Lung (tissue), 16 donors: Measurements from ENCODE around the gene LBR. TPM values are rescaled to one million over a fixed set of nuclear protein-coding genes. Genes with fewer than 3 reads are reported as not detected.

Experiments
- ATAC-seq: fragments of 200-7000 bp; cut with Tn5 transposase; one replicate; pipeline ENCODE4 v1.9.1; 2020; ENCODE audit warnings: moderate number of reproducible peaks; ENCODE audit not compliant: insufficient read depth, low FRiP score
- DNase-seq, 3 donors: peaks; one replicate each; pipeline ENCODE4 v3.0.0-alpha.2; 2013 to 2017
- H3K27ac ChIP-seq, 2 donors: one replicate each; pipeline ENCODE4 v1.5.1; 2013; ENCODE audit warnings: mild to moderate bottlenecking in 2 of 2, moderate library complexity in 2 of 2, control low read depth in 1 of 2, inconsistent platforms in 1 of 2, low read depth in 1 of 2, low read length in 1 of 2
- H3K27me3 ChIP-seq, 3 donors: one replicate each; pipeline ENCODE4 v1.5.1; 2013; ENCODE audit warnings: low read length in 2 of 3; ENCODE audit not compliant: control insufficient read depth in 3 of 3, insufficient read depth in 3 of 3
- H3K36me3 ChIP-seq, 4 donors: one replicate each; pipeline ENCODE4 v1.5.1; 2013; ENCODE audit warnings: low read length in 4 of 4, mild to moderate bottlenecking in 1 of 4, moderate library complexity in 1 of 4; ENCODE audit not compliant: control insufficient read depth in 4 of 4, insufficient read depth in 4 of 4
- H3K4me1 ChIP-seq, 5 donors: one replicate each; pipeline ENCODE4 v1.5.1; 2013; ENCODE audit warnings: low read length in 5 of 5, mild to moderate bottlenecking in 2 of 5, moderate library complexity in 1 of 5; ENCODE audit not compliant: control insufficient read depth in 5 of 5, insufficient read depth in 5 of 5
- H3K4me3 ChIP-seq: one replicate; pipeline ENCODE4 v1.5.1; 2013; ENCODE audit warnings: mild to moderate bottlenecking, control low read depth, moderate library complexity
- H3K9ac ChIP-seq, 2 donors: one replicate each; pipeline ENCODE4 v1.5.1; 2013; ENCODE audit warnings: low read length in 2 of 2, control low read depth in 1 of 2; ENCODE audit not compliant: insufficient read depth in 1 of 2
- H3K9me3 ChIP-seq, 4 donors: one replicate each; pipeline ENCODE4 v1.5.1; 2013; ENCODE audit warnings: low read length in 3 of 4, mild to moderate bottlenecking in 1 of 4, moderate library complexity in 1 of 4; ENCODE audit not compliant: control insufficient read depth in 4 of 4, insufficient read depth in 3 of 4
- CTCF ChIP-seq: IDR thresholded peaks from 2 replicates; pipeline ENCODE4 v1.5.1; 2012; ENCODE audit warnings: mild to moderate bottlenecking; ENCODE audit errors: control extremely low read depth, extremely low read depth
- WGBS, 2 donors: extraction: QIAGEN DNeasy Blood & Tissue Kit; methylation state at CpG; one replicate each; pipeline ENCODE4 v1.1.7; 2013; 5-methylcytosine and 5-hydroxymethylcytosine counted together
- long read RNA-seq, 5 donors: transcript quantifications; one replicate each; lab custom pipeline, GENCODE V29; 2026
- polyA plus RNA-seq, 2 donors: library from polyadenylated mRNA; stranded (reverse); fragments of 200-250 nt; gene quantifications; one replicate each; pipeline ENCODE4 v1.2.1, GENCODE V29; 2013
- total RNA-seq, 2 donors: library from RNA; depleted of rRNA in 1 of 2; stranded (reverse); fragments of >200 nt in 1 of 2; gene quantifications; one replicate each; pipeline ENCODE4 v1.2.1, GENCODE V29; 2014 to 2021
- donor health status: control.
- donor health status: control.
- donor health status: Bipolar disorder and iron deficiency.
- donor health status: healthy.
- donor health status: DM: yes; HTN: yes; CAD: no.

The LBR gene
- total RNA-seq (10 to 100 TPM; 48.1 to 76.6 TPM), polyA plus RNA-seq (10 to 100 TPM; 16.2 to 36.1 TPM)
- long read RNA-seq, donor 1, transcript LBR-201 (14 exons, 3,745 nt), result major isoform, 16 of 17 reads
- long read RNA-seq, donor 1, partial matches to known transcripts, result 0 of 17 reads
- long read RNA-seq, donor 1, other reads (novel, unspliced or antisense), result 0 of 17 reads
- long read RNA-seq, donor 2, partial matches to known transcripts, result 0 of 3 reads
- long read RNA-seq, donor 2, other reads (novel, unspliced or antisense), result 0 of 3 reads
- long read RNA-seq, donor 3, transcript LBR-201 (14 exons, 3,745 nt), result major isoform, 6 of 6 reads
- long read RNA-seq, donor 3, partial matches to known transcripts, result 0 of 6 reads
- long read RNA-seq, donor 3, other reads (novel, unspliced or antisense), result 0 of 6 reads
- long read RNA-seq, donor 4, transcript LBR-201 (14 exons, 3,745 nt), result major isoform, 6 of 6 reads
- long read RNA-seq, donor 4, partial matches to known transcripts, result 0 of 6 reads
- long read RNA-seq, donor 4, other reads (novel, unspliced or antisense), result 0 of 6 reads
- long read RNA-seq, donor 5, transcript LBR-201 (14 exons, 3,745 nt), result major isoform, 24 of 32 reads
- long read RNA-seq, donor 5, partial matches to known transcripts, result 5 of 32 reads
- long read RNA-seq, donor 5, other reads (novel, unspliced or antisense), result 0 of 32 reads

- peak within 1 kb of the TSS; percentile 31 to 87 for H3K9ac ChIP-seq
- H3K4me3 ChIP-seq, result peak within 1 kb of the TSS; percentile 91
- peaks cover 5 to 45% (median 15%) of the 10 kb centered on the region in 5 donors for H3K4me1 ChIP-seq
- peak; percentile 3 for ATAC-seq
- 0% methylated on average over 69 to 94 of the region's 94 CpGs for WGBS, 2 donors
- H3K36me3 ChIP-seq, result no peaks in the 10 kb centered on the region
- no peak for TF ChIP-seq CTCF
- H3K27ac ChIP-seq, result peak within 1 kb of the TSS; percentile 84 to 92
- peaks cover 0 to 2% (median 0%) of the 10 kb centered on the region in 4 donors for H3K9me3 ChIP-seq
- peaks cover 0 to 3% (median 0%) of the 10 kb centered on the region in 3 donors for H3K27me3 ChIP-seq
- peak in 1 of 3 donors; percentile 79 for DNase-seq
Measured at GRCh38 chr1:225427235-225428067, at the start of gene LBR. TSS of gene LBR (minus strand) at chr1:225428038. CDS start at chr1:225424075, 3,963 bp downstream.

GRCh38 chr1:225477296-225477911, 49.6 kb upstream of the LBR start:
- Histone ChIP-seq H3K27me3 (no peaks in the 10 kb centered on the region), H3K9me3 (no peaks in the 10 kb centered on the region), H3K4me3 (no peak overlapping the region), H3K36me3 (no peaks in the 10 kb centered on the region), H3K4me1 (peaks cover 0 to 20% (median 5%) of the 10 kb centered on the region in 5 donors), H3K9ac (no peak overlapping the region), H3K27ac (no peak overlapping the region)
- no peak for ATAC-seq
- WGBS, 2 donors, result 91 to 96% methylated on average over 6 of the region's 6 CpGs
- no peak for TF ChIP-seq CTCF
- no peak for DNase-seq

- no peaks in the 10 kb centered on the region for H3K36me3 ChIP-seq
- H3K27me3 ChIP-seq, result no peaks in the 10 kb centered on the region
- H3K9me3 ChIP-seq, result no peaks in the 10 kb centered on the region
- no peak overlapping the region for H3K4me3 ChIP-seq
- DNase-seq (no peak), ATAC-seq (no peak)
- no peak overlapping the region for H3K9ac ChIP-seq
- WGBS, 2 donors, result 72 to 80% methylated on average over 5 of the region's 5 CpGs
- TF ChIP-seq CTCF, result no peak
- peaks cover 0 to 11% (median 3%) of the 10 kb centered on the region in 5 donors for H3K4me1 ChIP-seq
- H3K27ac ChIP-seq, result no peak overlapping the region
Measured at GRCh38 chr1:225476538-225476988, 48.7 kb upstream of the LBR start.
